Thyroid gland (tissue), 4 donors: ENCODE measurements around the gene CDH26.

Source experiments
- POLR2A ChIP-seq, 2 donors: fragments of 450-650 bp; IDR thresholded peaks; one replicate each; pipeline ENCODE4 v1.6.1; 2017; ENCODE audit warnings: antibody characterized with exemption in 2 of 2, mild to moderate bottlenecking in 2 of 2, moderate library complexity in 1 of 2
- TF ChIP-seq, protein P1 (sequence below), 6 experiments: fragments of 200-600 bp in 3 of 6; fragments of 450-650 bp in 3 of 6; sonication (generic) in 3 of 6; IDR thresholded peaks; one replicate each; pipeline ENCODE4 v1.5.1; 2016 to 2019; ENCODE audit warnings: antibody characterized with exemption in 6 of 6, mild to moderate bottlenecking in 2 of 6, inconsistent platforms in 1 of 6, moderate library complexity in 1 of 6

DNA sequence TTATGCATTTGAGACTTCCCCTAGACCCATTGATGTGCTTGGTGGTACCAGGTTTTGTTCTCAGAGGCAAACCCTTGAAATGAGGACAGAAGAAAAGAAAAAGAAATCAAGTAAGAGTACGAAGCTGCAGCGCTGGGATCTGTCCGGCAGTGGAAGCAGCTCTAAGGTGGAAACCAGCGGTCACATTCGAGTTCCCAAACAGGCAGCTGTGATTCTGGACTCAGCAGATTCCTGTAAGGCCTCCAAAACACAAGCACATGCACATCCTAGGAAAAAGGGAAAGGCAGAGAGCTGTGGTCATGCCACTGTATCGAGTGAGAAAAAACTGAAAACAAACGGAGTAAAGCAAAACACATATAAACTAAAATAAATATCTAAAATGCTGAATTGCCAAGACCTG is 13.5 kb upstream of the CDH26 start:
- TF ChIP-seq, protein P1, sequence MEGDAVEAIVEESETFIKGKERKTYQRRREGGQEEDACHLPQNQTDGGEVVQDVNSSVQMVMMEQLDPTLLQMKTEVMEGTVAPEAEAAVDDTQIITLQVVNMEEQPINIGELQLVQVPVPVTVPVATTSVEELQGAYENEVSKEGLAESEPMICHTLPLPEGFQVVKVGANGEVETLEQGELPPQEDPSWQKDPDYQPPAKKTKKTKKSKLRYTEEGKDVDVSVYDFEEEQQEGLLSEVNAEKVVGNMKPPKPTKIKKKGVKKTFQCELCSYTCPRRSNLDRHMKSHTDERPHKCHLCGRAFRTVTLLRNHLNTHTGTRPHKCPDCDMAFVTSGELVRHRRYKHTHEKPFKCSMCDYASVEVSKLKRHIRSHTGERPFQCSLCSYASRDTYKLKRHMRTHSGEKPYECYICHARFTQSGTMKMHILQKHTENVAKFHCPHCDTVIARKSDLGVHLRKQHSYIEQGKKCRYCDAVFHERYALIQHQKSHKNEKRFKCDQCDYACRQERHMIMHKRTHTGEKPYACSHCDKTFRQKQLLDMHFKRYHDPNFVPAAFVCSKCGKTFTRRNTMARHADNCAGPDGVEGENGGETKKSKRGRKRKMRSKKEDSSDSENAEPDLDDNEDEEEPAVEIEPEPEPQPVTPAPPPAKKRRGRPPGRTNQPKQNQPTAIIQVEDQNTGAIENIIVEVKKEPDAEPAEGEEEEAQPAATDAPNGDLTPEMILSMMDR (IDR thresholded peaks at IDR 0.05), result no peak
- TF ChIP-seq POLR2A (IDR thresholded peaks at IDR 0.05), result no peak
